Fibroblast of skin of scalp (primary cell): ENCODE measurements around the gene ZNF320. TPM values are rescaled to one million over a fixed set of nuclear protein-coding genes. Genes with fewer than 3 reads are reported as not detected.
"Not testable (repeated sequence)": the region's sequence is repeated elsewhere in the genome, so short reads cannot be mapped to it uniquely, and the experiment has no call there.

ENCODE experiments used
- DNase-seq: peaks from one replicate; pipeline ENCODE4 v3.0.0-alpha.2; 2013
- polyA plus RNA-seq, 2 experiments: library from polyadenylated mRNA; unstranded; fragments of 120-200 nt; gene quantifications; one replicate each; pipeline ENCODE4 v1.2.1, GENCODE V29; 2013; ENCODE audit not compliant: insufficient read length in 2 of 2

Gene ZNF320
- 5.5 TPM for polyA plus RNA-seq (2013, experiment 1 of 2; ENCODE audit: insufficient read length)
- 8.0 TPM for polyA plus RNA-seq (2013, experiment 2 of 2; ENCODE audit: insufficient read length)

GRCh38 chr19:52897138-52897935 is at the start of gene ZNF320:
ZNF320 (minus strand) TSS chr19:52897635; CDS start chr19:52890255, 7,380 bp downstream.
- peak; percentile 94 for DNase-seq

- DNase-seq: no peak
Measured at GRCh38 chr19:52946322-52947310, 49.2 kb upstream of the ZNF320 start.

GRCh38 chr19:52945652-52946321 is 48.4 kb upstream of the ZNF320 start:
- no peak for DNase-seq

GRCh38 chr19:52944703-52945493 is 47.5 kb upstream of the ZNF320 start:
- DNase-seq: not testable (repeated sequence)

GRCh38 chr19:52943884-52944643 is 46.6 kb upstream of the ZNF320 start:
- no peak for DNase-seq

GRCh38 chr19:52943134-52943883 is 45.9 kb upstream of the ZNF320 start:
- DNase-seq: no peak

GRCh38 chr19:52942386-52943133 is 45.1 kb upstream of the ZNF320 start:
- peak; percentile 88 for DNase-seq

GRCh38 chr19:52941941-52942385 is 44.5 kb upstream of the ZNF320 start:
- peak; percentile 35 for DNase-seq

- DNase-seq: not testable (repeated sequence)
Measured at GRCh38 chr19:52941523-52941922, 44.1 kb upstream of the ZNF320 start.

- DNase-seq: not testable (repeated sequence)
Measured at GRCh38 chr19:52940905-52941304, 43.5 kb upstream of the ZNF320 start.

- no peak for DNase-seq
Measured at GRCh38 chr19:52938761-52939160, 41.3 kb upstream of the ZNF320 start.

GRCh38 chr19:52936954-52937325 is 39.5 kb upstream of the ZNF320 start:
- DNase-seq: no peak

GRCh38 chr19:52936151-52936953 is 38.9 kb upstream of the ZNF320 start:
- DNase-seq: no peak

GRCh38 chr19:52935434-52935833 is 38.0 kb upstream of the ZNF320 start:
- DNase-seq: no peak

- DNase-seq: not testable (repeated sequence)
Measured at GRCh38 chr19:52924641-52925040, 27.2 kb upstream of the ZNF320 start.

GRCh38 chr19:52923778-52924593 is 26.6 kb upstream of the ZNF320 start:
- peak; percentile 2 for DNase-seq
